HG03432 (cell line): ENCODE measurements around the gene PIBF1.
A peak's percentile ranks its signal among the peaks of the same experiment; 100 is the strongest.

Experiments
- ATAC-seq: cut with Tn5 transposase; IDR thresholded peaks from one replicate; pipeline ENCODE4 v1.9.1; 2021; ENCODE audit warnings: mild to moderate bottlenecking, moderate library complexity; ENCODE audit not compliant: unreplicated experiment

Gene PIBF1

GRCh38 chr13:73058736-73059459 is 277.0 kb downstream of the PIBF1 start, which contains the start of gene KLF5:
Gene KLF5, plus strand, starts transcription at chr13:73059005. Its CDS starts 323 bp downstream, at chr13:73059328.
- peak; percentile 98 for ATAC-seq

GRCh38 chr13:73059460-73060250 is 277.7 kb downstream of the PIBF1 start:
- peak; percentile 50 for ATAC-seq

GRCh38 chr13:73060251-73061160 is 278.6 kb downstream of the PIBF1 start:
- ATAC-seq, result no peak

GRCh38 chr13:73061473-73061872 is 279.5 kb downstream of the PIBF1 start:
- no peak for ATAC-seq

GRCh38 chr13:73061876-73062275 is 279.9 kb downstream of the PIBF1 start:
- no peak for ATAC-seq

GRCh38 chr13:73062468-73062867 is 280.5 kb downstream of the PIBF1 start:
- ATAC-seq, result no peak

GRCh38 chr13:73063166-73063565 is 281.2 kb downstream of the PIBF1 start:
- ATAC-seq, result no peak

- ATAC-seq, result no peak
Measured at GRCh38 chr13:73065036-73065435, 283.1 kb downstream of the PIBF1 start.

GRCh38 chr13:73065665-73066340 is 283.9 kb downstream of the PIBF1 start:
- ATAC-seq, result no peak
